Esophagus muscularis mucosa (tissue), 4 donors: Measurements from ENCODE around the gene PTCRA. TPM values are rescaled to one million over a fixed set of nuclear protein-coding genes. Genes with fewer than 3 reads are reported as not detected.
"Not testable (repeated sequence)": the region's sequence is repeated elsewhere in the genome, so short reads cannot be mapped to it uniquely, and the experiment has no call there.

Experiments
- DNase-seq: peaks from one replicate; pipeline ENCODE4 v3.0.0-alpha.2; 2017; ENCODE audit errors: extremely low spot score
- H3K27ac ChIP-seq, 4 donors: fragments of 200-600 bp; sonication (generic); replicated peaks in 1 of 4; 1 replicate in 3 of 4; 2 replicates in 1 of 4; pipeline ENCODE4 v1.5.1; 2016 to 2019; ENCODE audit warnings: mild to moderate bottlenecking in 1 of 4
- H3K27me3 ChIP-seq, 4 donors: fragments of 200-600 bp; sonication (generic); one replicate each; pipeline versions ENCODE4 v1.5.1 to v1.6.0; 2016 to 2019
- H3K36me3 ChIP-seq, 4 donors: fragments of 200-600 bp; sonication (generic); one replicate each; pipeline ENCODE4 v1.5.1; 2016 to 2019
- H3K4me1 ChIP-seq, 4 donors: fragments of 200-600 bp; sonication (generic); one replicate each; pipeline ENCODE4 v1.5.1; 2016 to 2019
- H3K4me3 ChIP-seq, 4 donors: fragments of 200-600 bp; sonication (generic); 1 replicate in 2 of 4; 2 replicates in 2 of 4; pipeline ENCODE4 v1.5.1; 2016 to 2019; ENCODE audit warnings: mild to moderate bottlenecking in 4 of 4, moderate library complexity in 1 of 4
- H3K9me3 ChIP-seq, 4 donors: fragments of 200-600 bp; sonication (generic); 1 replicate in 3 of 4; 2 replicates in 1 of 4; pipeline ENCODE4 v1.5.1; 2016 to 2019
- CTCF ChIP-seq, 3 experiments: fragments of 200-600 bp in 2 of 3; fragments of 450-650 bp in 1 of 3; sonication (generic) in 2 of 3; IDR thresholded peaks; one replicate each; pipeline ENCODE4 v1.5.1; 2017 to 2019; ENCODE audit warnings: antibody characterized with exemption in 3 of 3, mild to moderate bottlenecking in 2 of 3, moderate library complexity in 1 of 3
- EP300 ChIP-seq: sonication (generic); formaldehyde crosslinking; IDR thresholded peaks from one replicate; pipeline ENCODE4 v1.6.1; 2017; ENCODE audit warnings: antibody characterized with exemption
- POLR2A ChIP-seq: fragments of 450-650 bp; IDR thresholded peaks from one replicate; pipeline ENCODE4 v1.6.1; 2017; ENCODE audit warnings: antibody characterized with exemption, moderate library complexity, mild to moderate bottlenecking, low read depth
- POLR2AphosphoS5 ChIP-seq, 2 donors: sonication (generic); formaldehyde crosslinking; IDR thresholded peaks; one replicate each; pipeline ENCODE4 v1.6.1; 2017; ENCODE audit warnings: antibody characterized with exemption in 2 of 2
- WGBS: methylation state at CpG from one replicate; pipeline ENCODE4 v1.1.5; 2018; 5-methylcytosine and 5-hydroxymethylcytosine counted together
- intact Hi-C: fragments of 100-400 bp; cut with DNase I; formaldehyde crosslinking; loops from one replicate; pipeline ENCODE4 v1.15.1; 2023
- total RNA-seq, 4 donors: library from RNA; depleted of rRNA; stranded (reverse); fragments of >200 nt; gene quantifications; one replicate each; pipeline versions ENCODE4 v1.1.0 to v1.2.1, GENCODE V29; 2016

Gene PTCRA
- total RNA-seq, 4 donors from 2014 or later, result 0.50 TPM; not detected in 3

GRCh38 chr6:42889815-42890214 is 26.0 kb upstream of the PTCRA start:
- no peak for DNase-seq
- WGBS, result 52% methylated on average over 4 of the region's 4 CpGs
- Histone ChIP-seq H3K4me3 (peak overlapping the region; percentile 72 to 100 (median 96)), H3K4me1 (peaks cover 6 to 22% (median 19%) of the 10 kb centered on the region in 4 donors), H3K36me3 (peaks cover 26 to 38% (median 32%) of the 10 kb centered on the region in 4 donors), H3K27me3 (no peaks in the 10 kb centered on the region), H3K9me3 (no peaks in the 10 kb centered on the region), H3K27ac (peak overlapping the region; percentile 89 to 97 (median 92))
- intact Hi-C loops, result no loop called here
- TF ChIP-seq EP300 (no peak), POLR2AphosphoS5 (IDR thresholded peaks at IDR 0.05) (no peak), POLR2A (no peak), CTCF (IDR thresholded peaks at IDR 0.05) (no peak)

- WGBS, result 0% methylated on average over 26 of the region's 63 CpGs
- peak; percentile 95 for DNase-seq
- H3K4me1 ChIP-seq, result peaks cover 6 to 22% (median 19%) of the 10 kb centered on the region in 4 donors
- H3K36me3 ChIP-seq, result peaks cover 19 to 30% (median 25%) of the 10 kb centered on the region in 4 donors
- H3K9me3 ChIP-seq, result no peaks in the 10 kb centered on the region
- H3K4me3 ChIP-seq, result peak overlapping the region; percentile 72 to 100 (median 96)
- peak overlapping the region; percentile 89 to 97 (median 92) for H3K27ac ChIP-seq
- no peaks in the 10 kb centered on the region for H3K27me3 ChIP-seq
- intact Hi-C loops, result no loop called here
- TF ChIP-seq POLR2AphosphoS5 (IDR thresholded peaks at IDR 0.05) (peak; percentile 87 to 89), CTCF (IDR thresholded peaks at IDR 0.05) (no peak)
These were observed 25.3 kb upstream of the PTCRA start for GRCh38 chr6:42890311-42891198.

GRCh38 chr6:42891199-42891722 is 24.6 kb upstream of the PTCRA start:
- TF ChIP-seq EP300, result no peak
- TF ChIP-seq CTCF (IDR thresholded peaks at IDR 0.05), result no peak
- no peak for TF ChIP-seq POLR2AphosphoS5 (IDR thresholded peaks at IDR 0.05)
- TF ChIP-seq POLR2A, result no peak

GRCh38 chr6:42894041-42894828 is 21.6 kb upstream of the PTCRA start:
- intact Hi-C loops, H3K36me3 ChIP-seq, H3K27me3 ChIP-seq, DNase-seq, H3K9me3 ChIP-seq, H3K4me3 ChIP-seq, H3K27ac ChIP-seq: not testable (repeated sequence)
- 65% methylated on average over 15 of the region's 19 CpGs for WGBS
- H3K4me1 ChIP-seq, result peaks cover 6 to 25% (median 21%) of the 10 kb centered on the region in 4 donors

More at GRCh38 chr6:42891199-42891722, 24.6 kb upstream of the PTCRA start:
- intact Hi-C loops, result no loop called here
- peaks cover 12 to 23% (median 18%) of the 10 kb centered on the region in 4 donors for H3K36me3 ChIP-seq
- H3K4me3 ChIP-seq, result peak overlapping the region; percentile 72 to 100 (median 96)
- DNase-seq, result no peak
- H3K9me3 ChIP-seq, result no peaks in the 10 kb centered on the region
- WGBS, result 48% methylated on average over 17 of the region's 17 CpGs
- H3K27me3 ChIP-seq, result no peaks in the 10 kb centered on the region
- peaks cover 6 to 22% (median 19%) of the 10 kb centered on the region in 4 donors for H3K4me1 ChIP-seq
- H3K27ac ChIP-seq, result peak overlapping the region; percentile 89 to 97 (median 92)
